NCI-H526 treated with DMSO at 0.1 percent for 48 hours (cell line): ENCODE results near the gene TAB2.
"Not testable (repeated sequence)": the region's sequence is repeated elsewhere in the genome, so short reads cannot be mapped to it uniquely, and the experiment has no call there.

Experiments used
- DNase-seq: peaks from one replicate; lab custom pipeline; 2025; lab: John Stamatoyannopoulos, UW

The TAB2 gene

GRCh38 chr6:149334201-149334600 lies 16.7 kb downstream of the TAB2 start:
- no peak for DNase-seq

- DNase-seq, result no peak
These were observed 17.2 kb downstream of the TAB2 start for GRCh38 chr6:149334682-149335160.

GRCh38 chr6:149335924-149336608 lies 18.6 kb downstream of the TAB2 start:
- DNase-seq, result no peak

- DNase-seq, result no peak
These were observed 19.1 kb downstream of the TAB2 start for GRCh38 chr6:149336609-149336928.

GRCh38 chr6:149337320-149337719 lies 19.8 kb downstream of the TAB2 start:
- no peak for DNase-seq

GRCh38 chr6:149340200-149340599 lies 22.7 kb downstream of the TAB2 start:
- DNase-seq, result no peak

- DNase-seq, result no peak
These were observed 25.0 kb downstream of the TAB2 start for GRCh38 chr6:149342525-149342924.

- DNase-seq, result no peak
These were observed 26.0 kb downstream of the TAB2 start for GRCh38 chr6:149343501-149343900.

- no peak for DNase-seq
These were observed 28.6 kb downstream of the TAB2 start for GRCh38 chr6:149346078-149346477.

GRCh38 chr6:149347067-149347466 lies 29.6 kb downstream of the TAB2 start:
- no peak for DNase-seq

GRCh38 chr6:149349279-149349678 lies 31.8 kb downstream of the TAB2 start:
- not testable (repeated sequence) for DNase-seq

GRCh38 chr6:149354009-149354408 lies 36.5 kb downstream of the TAB2 start:
- peak; percentile 14 for DNase-seq

GRCh38 chr6:149356081-149356750 lies 38.7 kb downstream of the TAB2 start:
- no peak for DNase-seq

- no peak for DNase-seq
These were observed 40.4 kb downstream of the TAB2 start for GRCh38 chr6:149357726-149358538.

GRCh38 chr6:149359440-149359839 lies 41.9 kb downstream of the TAB2 start:
- DNase-seq, result no peak

GRCh38 chr6:149360536-149360935 lies 43.0 kb downstream of the TAB2 start:
- DNase-seq, result no peak

GRCh38 chr6:149362289-149362688 lies 44.8 kb downstream of the TAB2 start:
- DNase-seq, result no peak

GRCh38 chr6:149363154-149363553 lies 45.6 kb downstream of the TAB2 start:
- no peak for DNase-seq

GRCh38 chr6:149364557-149364956 lies 47.0 kb downstream of the TAB2 start:
- no peak for DNase-seq

GRCh38 chr6:149365197-149365596 lies 47.7 kb downstream of the TAB2 start:
- DNase-seq, result no peak

GRCh38 chr6:149366267-149366921 lies 48.9 kb downstream of the TAB2 start:
- DNase-seq, result no peak

- DNase-seq, result no peak
These were observed 50.6 kb downstream of the TAB2 start for GRCh38 chr6:149368065-149368464.
